ENCODE results near the gene WDR82.
"Not testable (repeated sequence)": the region's sequence is repeated elsewhere in the genome, so short reads cannot be mapped to it uniquely, and the experiment has no call there.

The WDR82 gene

DNA sequence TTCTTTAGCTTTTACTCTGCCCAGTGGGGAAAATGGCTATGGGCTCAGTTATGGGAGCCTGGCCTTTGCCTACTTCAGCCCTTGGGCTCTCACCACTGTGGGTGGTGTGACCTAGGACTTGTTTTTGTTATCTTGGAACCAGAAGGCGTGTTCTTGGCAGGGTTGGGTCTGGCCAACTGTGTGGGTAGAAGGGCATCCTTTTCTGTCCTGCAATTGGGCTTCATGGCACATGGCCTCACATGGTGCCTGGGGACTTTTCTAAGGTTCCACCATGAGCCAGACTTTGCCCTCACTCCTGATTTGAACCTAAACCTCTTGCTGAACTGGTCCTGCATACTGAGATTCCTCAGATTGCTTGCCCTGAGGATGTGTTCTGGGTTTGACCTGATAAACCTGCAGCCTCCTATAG, 10.9 kb upstream of the WDR82 start:
- no peak for DNase-seq (ENCODE audit: low read depth)

DNA sequence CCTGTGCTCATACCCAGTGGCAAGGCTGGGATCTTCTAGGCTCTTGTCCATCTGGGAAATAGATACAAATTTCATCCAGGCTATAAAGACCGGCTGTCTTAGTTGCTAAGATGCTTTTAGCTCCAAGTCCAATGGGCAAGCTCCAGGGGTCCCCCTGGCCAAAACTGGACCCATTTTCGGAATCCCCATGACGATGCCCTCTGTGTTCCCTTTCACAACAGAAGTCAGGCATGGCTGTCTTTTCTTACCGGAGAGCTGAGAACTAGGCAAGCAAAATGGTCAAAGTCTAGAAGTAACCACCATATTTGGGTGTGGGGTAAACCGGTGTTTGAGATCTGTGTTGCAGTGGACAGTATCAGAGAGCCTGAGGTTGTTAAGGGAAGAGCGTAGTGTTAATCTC, 10.2 kb upstream of the WDR82 start:
- DNase-seq (ENCODE audit: low read depth): no peak

DNA sequence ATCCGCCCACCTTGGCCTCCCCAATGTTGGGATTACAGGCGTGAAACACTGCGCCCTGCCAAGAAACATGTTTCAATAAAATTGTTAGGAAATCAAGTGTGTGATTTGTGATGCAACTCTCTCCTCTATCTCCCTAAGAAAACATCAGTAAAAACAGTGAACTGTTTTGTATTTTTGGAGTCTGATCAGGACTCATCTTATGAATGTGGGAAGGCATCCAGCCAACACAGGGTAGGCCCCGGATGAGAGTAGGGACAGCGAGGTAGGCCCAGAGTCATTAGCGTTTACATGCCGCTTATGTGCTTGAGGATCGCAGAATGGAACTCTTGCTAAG, 8.3 kb upstream of the WDR82 start:
- no peak for DNase-seq (ENCODE audit: low read depth)

DNA sequence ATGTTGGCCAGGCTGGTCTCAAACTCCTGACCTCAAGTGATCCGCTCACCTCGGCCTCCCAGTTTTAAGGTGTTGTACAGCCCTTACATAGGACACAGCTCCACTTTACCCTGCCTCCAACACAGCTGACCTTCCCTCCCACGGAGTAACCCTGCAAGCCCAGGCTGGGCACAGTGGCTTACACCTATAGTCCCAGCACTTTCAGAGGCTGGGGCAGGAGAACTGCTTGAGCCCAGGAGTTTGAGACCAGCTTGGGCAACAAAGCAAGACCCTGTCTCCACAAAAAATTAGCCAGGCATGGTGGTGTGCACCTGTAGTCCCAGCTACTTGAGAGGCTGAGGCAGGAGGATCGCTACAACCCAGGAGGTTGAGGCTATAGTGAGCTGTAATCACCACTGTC, 5.6 kb upstream of the WDR82 start:
- not testable (repeated sequence) for DNase-seq (ENCODE audit: low read depth)

DNA sequence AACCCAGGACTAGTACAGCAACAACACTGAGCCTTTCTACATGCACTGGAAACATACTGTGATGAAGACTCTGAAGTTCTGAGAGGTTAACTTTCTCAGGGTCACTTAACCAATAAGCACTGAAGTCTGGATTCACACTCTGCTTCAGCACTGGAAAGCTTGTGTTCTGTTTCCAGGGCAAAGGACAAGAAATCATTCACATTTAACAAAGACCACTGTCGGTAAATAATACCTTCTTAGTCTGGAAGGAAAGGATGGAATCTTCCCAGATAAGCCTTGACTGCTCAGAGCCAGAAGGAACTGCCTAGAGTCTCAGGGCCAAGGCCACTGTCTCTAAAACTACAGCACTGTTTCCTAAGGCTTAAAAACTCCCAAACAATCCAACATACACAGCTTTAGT, 4.9 kb upstream of the WDR82 start:
- DNase-seq (ENCODE audit: low read depth): no peak

DNA sequence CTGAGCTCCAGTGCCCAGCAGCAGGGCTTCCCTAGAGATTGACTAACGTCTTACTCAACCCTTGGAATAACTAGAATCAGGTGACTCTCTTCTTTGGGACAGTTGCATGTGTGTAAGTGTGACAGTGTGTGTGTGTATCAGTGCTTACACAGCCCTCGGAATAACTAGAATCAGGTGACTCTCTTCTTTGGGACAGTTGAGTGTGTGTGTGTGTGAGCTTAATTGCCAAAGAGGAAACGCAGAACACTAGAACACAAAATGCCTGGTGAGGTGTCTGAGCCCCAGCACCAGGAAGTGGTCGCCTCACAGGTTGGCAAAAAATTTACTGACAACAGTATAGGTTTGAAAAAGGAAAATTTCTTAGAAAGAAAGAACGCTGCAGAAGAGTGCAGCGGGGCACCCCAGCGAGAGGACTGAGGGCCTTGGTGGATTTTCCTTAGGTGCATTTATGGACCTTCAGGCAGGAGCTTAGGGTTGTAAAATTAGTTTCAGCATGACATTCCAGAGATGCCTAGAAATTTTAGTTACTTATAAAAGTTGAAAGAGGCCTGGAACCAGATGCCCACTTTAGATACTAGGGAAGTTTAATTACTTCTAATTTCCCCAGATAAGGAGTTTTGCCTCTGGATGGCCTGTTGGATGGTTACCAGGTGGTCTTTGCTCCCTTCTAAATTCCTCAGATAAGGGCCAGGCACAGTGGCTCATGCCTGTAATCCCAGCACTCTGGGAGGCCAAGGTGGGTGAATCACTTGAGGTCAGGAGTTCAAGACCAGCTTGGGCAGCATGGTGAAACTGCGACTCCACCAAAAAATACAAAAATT, 3.7 kb upstream of the WDR82 start:
- DNase-seq (ENCODE audit: low read depth): no peak

DNA sequence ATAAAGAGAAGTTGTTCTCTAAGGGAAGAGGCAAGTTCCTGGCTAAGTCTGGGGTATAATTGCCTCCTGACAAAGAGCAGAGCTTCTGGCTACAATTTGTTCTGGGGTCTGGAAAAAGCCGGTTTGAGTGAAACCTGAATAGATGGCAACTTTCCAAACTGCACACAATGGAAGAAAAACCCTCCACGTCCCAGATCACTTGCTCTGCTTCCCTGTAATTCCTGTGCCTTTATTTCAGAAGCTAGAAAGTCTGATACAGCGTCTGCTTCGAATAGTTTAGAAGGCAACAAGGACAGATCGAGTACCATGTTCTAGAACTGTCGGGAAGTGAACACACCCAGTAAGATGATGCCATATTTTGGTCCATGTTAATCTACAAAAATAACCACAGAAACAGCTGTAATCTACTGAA, 1.6 kb upstream of the WDR82 start:
- DNase-seq (ENCODE audit: low read depth): no peak

DNA sequence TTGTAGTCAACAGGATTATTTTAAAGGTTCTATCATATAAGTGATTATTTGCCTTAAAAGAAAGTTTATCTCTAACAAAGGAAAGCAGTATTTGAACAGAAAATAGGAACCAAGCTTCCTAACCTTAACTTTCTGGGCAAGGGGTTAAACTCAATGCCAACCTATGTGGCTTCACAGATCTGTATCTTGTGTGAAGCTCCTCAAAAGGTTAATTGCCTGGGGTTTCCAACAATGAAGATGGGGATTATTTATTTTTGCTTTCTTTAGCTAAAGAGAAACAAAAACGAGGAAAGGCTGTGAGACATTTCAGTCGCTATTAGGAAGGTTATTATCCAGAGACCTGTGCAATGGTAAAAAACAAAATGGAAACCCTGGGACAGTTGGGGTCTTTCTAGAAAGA, 1.1 kb upstream of the WDR82 start:
- no peak for DNase-seq (ENCODE audit: low read depth)

DNA sequence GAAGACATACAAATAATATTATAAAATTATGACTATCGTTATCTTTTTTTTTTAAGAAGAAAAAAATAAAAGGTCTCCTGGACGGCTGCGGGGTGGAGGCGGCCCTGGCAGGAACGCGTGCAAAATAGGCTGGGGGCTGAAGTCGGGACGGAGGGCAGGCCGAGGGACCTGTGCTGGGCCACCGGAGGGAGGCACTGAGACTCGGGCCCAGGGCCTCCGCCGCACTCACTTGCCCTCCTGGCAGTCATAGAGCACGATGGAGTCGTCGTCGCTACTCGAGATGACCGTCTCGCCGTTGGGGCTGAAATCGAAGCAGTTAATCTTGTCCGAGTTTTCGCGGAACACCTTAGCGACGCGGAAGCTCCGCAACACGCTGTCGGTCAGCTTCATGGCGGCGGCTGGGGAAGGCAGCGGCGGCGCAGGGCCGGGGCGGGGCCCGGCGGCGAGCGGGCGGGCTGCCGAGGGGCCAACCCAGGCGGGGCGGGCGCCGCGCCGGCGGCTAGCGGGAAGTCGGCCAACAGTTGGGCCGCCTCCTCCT, 408 bp downstream of the WDR82 start:
- DNase-seq (ENCODE audit: low read depth): peak; percentile 48

DNA sequence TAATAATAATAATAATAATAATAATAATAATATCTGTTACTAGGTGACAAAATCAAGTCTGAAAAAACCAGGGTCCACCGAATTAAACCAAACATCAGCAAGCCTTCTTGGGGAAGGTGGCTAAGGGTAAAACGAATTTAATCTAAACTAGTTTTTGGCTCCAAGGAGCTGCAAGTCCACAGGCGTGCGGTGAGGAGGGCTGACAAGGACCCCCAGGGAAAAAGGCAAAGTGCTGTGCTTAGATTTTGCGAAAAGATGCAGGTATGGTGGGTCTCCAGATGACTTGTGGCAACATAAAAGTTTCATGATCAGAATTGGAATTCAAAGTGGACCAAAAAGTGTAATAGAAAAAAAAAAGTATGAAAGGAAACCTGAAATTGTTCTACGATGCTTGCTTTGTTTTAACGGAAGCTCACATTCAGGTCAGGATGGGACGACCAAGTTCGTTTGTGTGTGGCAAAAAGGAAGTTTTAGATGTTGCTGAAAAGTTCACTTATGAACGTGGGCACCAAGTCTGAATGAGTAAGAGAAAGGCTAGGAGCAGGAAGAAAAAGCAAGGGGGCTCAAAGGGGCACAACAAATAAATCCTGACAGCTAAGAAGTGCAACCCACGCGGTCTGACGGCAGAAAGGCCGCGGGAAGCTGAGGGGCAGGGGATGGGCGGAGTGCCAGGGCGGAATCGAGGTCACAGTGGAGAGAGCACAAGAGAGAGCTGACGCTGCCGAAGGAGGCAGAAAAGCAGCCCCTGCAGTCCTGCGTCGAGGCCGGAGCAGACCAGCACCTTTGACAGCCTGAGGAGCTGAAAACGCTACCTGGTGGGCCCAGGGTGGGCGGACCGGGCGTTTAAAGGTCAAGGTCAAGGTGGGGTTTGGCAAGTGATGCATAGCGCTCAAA, 1.1 kb downstream of the WDR82 start:
- DNase-seq (ENCODE audit: low read depth): peak; percentile 51

DNA sequence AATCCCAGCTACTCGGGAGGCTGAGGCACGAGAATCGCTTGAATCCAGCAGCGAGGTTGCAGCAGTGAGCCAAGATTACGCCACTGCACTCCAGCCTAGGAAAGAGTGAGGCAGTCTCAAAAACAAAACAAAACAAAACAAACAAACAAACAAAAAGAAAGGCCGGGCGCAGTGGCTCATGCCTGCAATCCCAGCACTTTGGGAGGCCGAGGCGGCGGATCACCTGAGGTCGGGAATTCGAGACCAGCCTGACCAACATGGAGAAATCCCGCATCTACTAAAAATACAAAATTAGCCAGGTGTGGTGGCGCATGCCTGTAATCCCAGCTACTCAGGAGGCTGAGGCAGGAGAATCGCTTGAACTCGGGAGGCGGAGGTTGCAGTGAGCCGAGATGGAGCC, 3.7 kb downstream of the WDR82 start:
- not testable (repeated sequence) for DNase-seq (ENCODE audit: low read depth)

DNA sequence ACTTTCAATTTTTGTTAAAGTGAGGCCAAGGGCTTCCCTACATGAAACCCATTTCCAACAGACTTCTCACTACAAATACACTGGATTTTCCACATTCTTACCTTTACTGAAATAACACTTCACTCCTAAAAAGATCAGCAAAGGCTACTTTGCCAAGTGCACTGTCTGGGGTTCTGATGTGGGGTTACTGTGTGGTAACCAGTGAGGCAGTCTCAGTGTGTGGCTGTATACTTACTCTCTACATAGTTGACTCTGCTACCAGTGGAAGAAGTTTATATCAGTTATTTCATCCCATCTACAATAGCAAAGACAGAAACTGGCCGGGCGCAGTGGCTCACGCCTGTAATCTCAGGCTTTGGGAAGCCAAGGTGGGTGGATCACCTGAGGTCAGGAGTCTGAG, 5.6 kb downstream of the WDR82 start:
- DNase-seq (ENCODE audit: low read depth): no peak

DNA sequence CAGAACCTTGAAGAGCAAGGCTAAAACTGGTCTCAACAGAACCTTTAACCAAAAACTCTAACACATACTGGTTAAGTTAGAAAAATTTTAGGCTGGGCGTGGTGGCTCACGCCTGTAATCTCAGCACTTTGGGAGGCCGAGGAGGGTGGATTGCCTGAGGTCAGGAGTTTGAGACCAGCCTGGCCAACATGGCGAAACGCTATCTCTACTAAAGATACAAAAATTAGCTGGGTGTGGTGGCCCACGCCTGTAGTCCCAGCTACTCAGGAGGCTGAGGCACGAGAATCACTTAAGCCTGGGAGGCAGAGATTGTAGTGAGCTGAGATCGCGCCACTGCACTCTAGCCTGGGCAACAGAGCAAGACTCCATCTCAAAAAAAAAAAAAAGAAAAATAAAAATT, 6.3 kb downstream of the WDR82 start:
- DNase-seq (ENCODE audit: low read depth): not testable (repeated sequence)

DNA sequence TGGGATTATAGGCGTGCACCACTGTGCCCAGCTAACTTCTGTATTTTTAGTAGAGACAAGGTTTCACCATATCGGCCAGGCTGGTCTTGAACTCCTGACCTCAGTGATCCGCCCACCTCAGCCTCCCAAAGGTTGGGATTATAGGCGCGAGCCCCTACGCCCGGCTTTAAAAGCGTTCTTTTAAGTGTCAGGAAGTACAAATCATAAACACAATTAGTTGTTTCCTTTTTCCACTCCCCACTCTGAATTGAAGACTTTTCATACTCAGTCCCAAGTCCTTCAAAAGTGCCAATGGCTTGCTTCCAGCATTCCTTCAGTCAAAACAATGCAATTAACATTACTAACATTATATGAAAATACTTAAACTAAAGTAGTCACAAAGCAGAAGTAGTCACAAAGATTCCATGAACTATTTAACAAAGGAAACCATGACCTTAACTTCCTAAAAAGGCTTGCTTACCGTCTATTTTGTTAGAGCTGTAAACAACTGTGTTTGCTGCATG, 8.1 kb downstream of the WDR82 start:
- DNase-seq (ENCODE audit: low read depth): no peak

DNA sequence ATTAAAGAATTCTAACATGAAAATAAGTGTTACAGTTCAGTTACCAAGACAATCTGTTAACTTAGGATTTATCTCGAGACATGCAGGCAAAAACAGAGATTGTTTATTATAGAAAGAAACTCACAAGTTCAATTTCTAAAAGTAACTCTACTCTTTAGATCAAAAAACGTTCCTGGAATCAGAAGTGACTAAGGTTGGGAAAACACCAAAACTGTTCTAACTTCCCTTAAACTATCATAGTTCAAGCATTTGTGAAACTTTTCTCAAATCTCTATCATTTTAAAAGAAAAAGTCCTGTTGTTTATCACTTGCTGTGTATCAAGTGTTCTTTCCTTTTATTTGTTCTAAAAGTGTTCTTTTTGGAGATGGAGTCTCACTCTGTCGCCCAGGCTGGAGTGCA, 8.7 kb downstream of the WDR82 start:
- no peak for DNase-seq (ENCODE audit: low read depth)

DNA sequence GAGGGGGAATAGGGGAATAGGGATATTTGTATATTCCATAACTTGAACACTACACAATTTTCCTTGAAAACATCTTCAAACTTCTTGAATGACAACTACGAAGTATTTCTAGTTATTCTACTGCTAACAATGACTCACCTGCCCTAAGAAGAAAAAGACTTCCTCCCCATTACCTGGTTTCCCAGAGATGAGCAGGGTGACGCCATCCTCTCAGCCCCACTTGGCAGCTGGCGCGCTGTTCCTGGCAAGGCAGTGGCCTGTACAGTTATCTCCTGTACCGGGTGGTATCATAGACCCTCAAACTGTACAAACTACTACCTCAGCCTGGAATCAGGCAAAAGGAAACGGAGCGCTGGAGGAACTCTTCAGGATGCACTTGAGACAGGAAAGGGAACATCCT, 10.4 kb downstream of the WDR82 start:
- peak; percentile 50 for DNase-seq (ENCODE audit: low read depth)

DNA sequence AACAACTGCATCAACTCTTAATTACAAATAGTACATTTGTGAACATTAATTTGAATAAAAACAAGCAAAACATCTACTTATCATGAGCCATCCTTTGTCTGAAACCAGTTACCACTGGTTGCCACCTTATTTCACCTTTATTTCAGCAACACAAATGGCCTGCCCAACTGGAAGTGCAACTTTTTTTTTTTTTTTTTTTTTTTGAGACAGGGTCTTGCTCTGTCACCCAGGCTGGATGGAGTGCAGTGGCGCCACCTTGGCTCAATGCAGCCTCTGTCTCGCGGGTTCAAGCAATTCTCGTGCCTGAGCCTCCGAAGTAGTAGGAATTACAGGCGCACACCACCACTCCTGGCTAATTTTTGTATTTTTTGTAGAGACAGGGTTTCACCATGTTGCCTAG, 13.1 kb downstream of the WDR82 start:
- no peak for DNase-seq (ENCODE audit: low read depth)

DNA sequence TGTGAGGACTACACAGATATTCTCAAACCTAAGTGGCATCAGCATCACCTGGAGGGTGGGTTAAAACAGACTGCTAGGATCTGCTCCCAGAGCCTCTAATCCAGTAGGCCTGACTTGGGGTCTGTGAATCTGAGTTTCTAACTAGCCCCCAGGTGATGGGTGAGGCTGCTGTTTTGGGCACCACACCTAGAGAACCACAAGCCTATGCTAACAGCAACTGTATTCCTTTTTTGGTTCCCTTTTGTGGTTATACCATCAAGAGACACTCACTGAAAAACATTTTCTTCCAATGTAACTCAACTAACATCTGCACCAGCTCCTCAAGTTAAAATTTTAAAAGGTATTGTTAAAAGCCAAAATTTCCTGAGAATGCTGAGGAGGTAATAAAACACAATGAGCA, 16.0 kb downstream of the WDR82 start:
- DNase-seq (ENCODE audit: low read depth): no peak

DNA sequence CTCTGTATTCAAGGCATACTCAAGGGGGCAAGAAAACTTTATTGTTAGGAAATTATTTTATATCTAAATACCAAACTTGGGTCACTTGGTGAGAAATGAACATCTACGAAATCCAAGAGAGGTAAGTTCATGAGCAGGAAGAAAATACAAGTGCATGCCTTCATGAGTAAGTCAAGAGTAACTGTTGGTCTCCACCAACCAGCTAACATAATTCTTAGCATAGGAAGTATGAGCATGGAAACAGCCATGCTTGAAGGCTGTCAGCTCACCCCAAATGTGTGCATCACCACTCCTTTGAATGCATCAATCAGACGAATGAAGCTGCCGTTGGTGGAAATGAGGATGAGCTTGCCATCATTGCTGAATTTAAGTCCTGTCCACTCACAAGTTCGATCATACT, 19.0 kb downstream of the WDR82 start:
- no peak for DNase-seq (ENCODE audit: low read depth)

DNA sequence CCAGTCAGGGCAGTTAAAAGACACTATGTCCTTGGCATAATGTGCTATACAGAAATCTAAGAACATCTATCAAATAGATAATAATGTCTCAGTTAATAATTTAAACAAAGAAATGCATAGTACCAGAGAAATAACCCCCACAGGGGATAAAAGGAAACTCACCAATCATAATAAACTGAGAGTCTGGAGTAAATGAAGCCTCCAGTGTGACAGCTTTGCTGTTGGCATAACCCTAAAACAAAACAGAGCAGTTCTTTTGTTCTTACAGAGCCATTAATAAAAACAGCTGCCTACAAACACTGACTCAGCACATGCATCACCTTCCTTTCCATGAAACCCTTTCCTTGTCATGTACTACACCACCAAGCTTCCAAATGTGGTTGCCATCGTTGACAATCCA, 19.4 kb downstream of the WDR82 start:
- DNase-seq (ENCODE audit: low read depth): no peak

DNA sequence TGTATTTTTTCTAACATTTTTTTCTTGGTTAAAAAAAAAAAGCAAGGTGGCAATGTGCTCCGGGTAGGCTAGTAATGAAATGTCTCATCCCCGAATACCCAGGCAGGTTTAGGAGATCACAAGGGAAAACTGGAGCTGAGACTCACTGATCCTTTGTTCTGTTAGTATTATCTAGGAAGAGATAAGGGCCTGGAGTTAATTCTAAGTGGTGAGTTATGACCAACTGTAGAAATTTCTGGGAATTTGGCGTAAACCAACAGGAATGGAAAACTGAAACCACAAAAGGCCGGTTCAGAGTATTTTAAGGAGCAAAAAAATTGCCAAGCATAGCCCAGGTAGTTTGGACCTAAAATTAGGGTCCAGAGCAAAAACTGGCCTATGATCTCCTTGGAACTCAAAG, 20.5 kb downstream of the WDR82 start:
- no peak for DNase-seq (ENCODE audit: low read depth)

DNA sequence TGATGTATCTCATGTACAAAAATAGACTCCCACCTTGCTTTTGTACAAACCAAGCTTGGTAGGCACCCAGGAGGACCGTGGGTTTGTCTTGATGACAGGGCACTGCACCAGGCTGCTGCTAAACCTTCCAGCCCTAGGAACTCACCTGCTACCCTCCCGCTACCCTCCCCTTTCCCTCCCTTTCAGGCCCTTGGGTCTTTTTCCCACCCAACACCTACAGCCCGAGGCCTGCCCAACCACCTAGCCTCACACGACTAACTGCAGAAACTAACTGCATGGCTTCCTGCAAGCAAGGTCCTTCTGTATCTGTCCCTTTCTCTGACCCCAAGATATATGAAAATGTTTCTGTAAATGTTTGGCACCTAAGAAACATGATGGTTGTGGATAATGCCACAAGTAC, 21.8 kb downstream of the WDR82 start:
- no peak for DNase-seq (ENCODE audit: low read depth)

DNA sequence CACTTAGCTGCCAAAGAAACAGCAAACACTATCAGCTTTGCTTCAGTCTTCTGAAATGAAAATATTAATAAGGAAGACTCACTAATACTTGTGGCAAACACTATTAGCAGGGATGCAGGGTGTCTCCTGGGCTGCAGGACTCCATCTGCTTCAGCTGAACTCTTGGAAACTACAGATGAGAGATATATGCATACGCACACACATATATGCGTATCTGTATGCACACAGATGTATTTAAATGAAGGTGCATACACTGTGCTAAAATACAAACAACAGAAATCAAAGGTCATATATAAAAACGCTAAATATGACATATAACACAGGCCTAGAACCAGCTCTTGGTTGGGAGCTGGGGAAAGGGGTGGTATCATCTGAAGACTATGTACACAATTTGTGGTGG, 22.3 kb downstream of the WDR82 start:
- no peak for DNase-seq (ENCODE audit: low read depth)
